Fibroblast of skin of left biceps (primary cell): ENCODE data around the gene NSUN7.

ENCODE experiments used
- DNase-seq, 2 experiments: peaks; one replicate each; pipeline ENCODE4 v3.0.0-alpha.2; 2013; ENCODE audit warnings: low read depth in 2 of 2

The NSUN7 gene

GRCh38 chr4:40845154-40845835, 95.5 kb downstream of the NSUN7 start:
- no peak for DNase-seq

- DNase-seq = no peak
These were observed 96.8 kb downstream of the NSUN7 start for GRCh38 chr4:40846532-40846931.

DNA sequence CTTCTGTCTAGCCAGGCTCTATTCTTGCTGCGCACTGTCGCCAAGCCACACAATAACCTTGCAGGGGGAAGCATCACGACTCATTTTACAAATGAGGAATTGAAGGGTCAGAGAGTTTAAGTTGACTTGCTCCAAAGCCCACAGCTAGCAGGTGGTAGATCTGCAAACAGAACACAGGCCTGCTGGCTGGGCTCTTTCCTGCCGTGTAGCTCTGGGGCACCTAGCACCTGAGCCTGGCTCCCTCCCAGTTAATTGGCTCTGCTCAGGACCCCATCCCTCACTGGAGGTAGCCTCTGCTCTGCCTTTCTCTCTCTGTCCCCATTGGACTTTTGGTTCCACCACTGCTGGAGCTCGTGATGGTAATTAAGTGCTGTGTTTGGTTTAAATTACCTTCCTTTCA, 98.5 kb downstream of the NSUN7 start:
- DNase-seq = no peak

- no peak for DNase-seq
These were observed 99.2 kb downstream of the NSUN7 start for GRCh38 chr4:40848940-40849339.

- DNase-seq = no peak
These were observed 100.7 kb downstream of the NSUN7 start for GRCh38 chr4:40850496-40850895.

DNA sequence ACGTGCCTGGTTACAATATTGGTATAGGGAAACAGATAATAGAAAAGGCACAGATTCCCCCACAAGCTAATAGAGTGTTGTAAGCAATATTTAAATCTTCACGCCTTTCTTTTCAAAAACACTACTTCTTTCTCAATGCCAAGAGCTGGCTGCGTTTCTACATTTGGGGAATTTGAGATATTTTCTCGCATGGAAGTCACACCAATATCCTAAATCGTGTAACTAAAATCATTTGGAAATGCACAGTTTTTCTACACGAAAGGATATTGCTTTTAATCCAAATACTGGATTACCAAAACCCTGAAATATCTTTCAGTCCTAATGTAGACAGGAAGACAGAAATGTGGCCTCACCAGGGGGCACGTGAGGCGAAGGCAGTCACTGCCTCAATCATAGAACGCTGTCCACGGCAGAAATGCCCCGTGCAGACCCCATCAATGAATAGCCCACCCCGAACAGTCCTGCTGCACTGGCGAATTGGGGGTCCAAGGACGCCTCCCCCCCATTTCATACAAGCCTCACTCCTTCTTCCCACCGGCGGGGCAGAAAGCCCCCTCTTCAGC, 106.6 kb downstream of the NSUN7 start:
- no peak for DNase-seq

GRCh38 chr4:40856840-40857362, 107.1 kb downstream of the NSUN7 start:
- DNase-seq = peak in 1 of 2 experiments; percentile 24

DNA sequence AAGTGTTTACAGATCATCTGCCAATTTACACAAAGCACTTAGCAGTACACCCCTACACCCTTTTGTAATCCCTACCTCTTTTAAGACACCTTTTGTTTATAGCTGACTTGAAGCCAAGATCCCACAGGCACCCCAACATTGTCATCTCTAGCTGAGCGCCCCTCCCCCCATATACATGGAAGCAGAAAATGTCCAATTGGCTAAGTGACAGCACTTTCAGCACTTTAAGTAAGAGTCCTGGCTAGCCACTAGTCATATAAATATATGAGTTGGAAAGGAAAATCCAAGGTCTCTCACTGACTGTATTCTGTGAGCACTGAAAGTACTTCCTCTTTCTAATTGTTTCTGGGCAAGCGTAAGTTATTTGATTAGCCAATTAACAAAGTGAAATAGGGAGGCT, 108.2 kb downstream of the NSUN7 start:
- no peak for DNase-seq

- DNase-seq = no peak
These were observed 109.2 kb downstream of the NSUN7 start for GRCh38 chr4:40858962-40859361.
